Left lung (tissue), 10 donors: ENCODE data around the gene CDCA4. TPM values are rescaled to one million over a fixed set of nuclear protein-coding genes. Genes with fewer than 3 reads are reported as not detected.
"Not testable (repeated sequence)": the region's sequence is repeated elsewhere in the genome, so short reads cannot be mapped to it uniquely, and the experiment has no call there.

Source experiments
- ATAC-seq: fragments of 200-7000 bp; cut with Tn5 transposase; one replicate; pipeline ENCODE4 v1.9.1; 2020; ENCODE audit warnings: moderate library complexity
- DNase-seq, 4 donors: peaks; one replicate each; pipeline ENCODE4 v3.0.0-alpha.2; 2013 to 2020
- H3K27ac ChIP-seq, 2 donors: fragments of 200-600 bp; sonication (generic) in 1 of 2; one replicate each; pipeline versions ENCODE4 v1.5.0 to v1.8.0; 2020 to 2021
- H3K27me3 ChIP-seq, 2 donors: fragments of 200-600 bp; sonication (generic) in 1 of 2; one replicate each; pipeline versions ENCODE4 v1.5.0 to v1.8.0; 2020 to 2021
- H3K36me3 ChIP-seq, 2 donors: fragments of 200-600 bp; sonication (generic) in 1 of 2; one replicate each; pipeline versions ENCODE4 v1.5.0 to v1.8.0; 2020 to 2021
- H3K4me1 ChIP-seq, 2 donors: fragments of 200-600 bp; one replicate each; pipeline ENCODE4 v1.8.0; 2021
- H3K4me3 ChIP-seq, 2 donors: fragments of 200-600 bp; sonication (generic) in 1 of 2; one replicate each; pipeline versions ENCODE4 v1.5.0 to v1.8.0; 2020 to 2021; ENCODE audit warnings: mild to moderate bottlenecking in 1 of 2
- H3K9me3 ChIP-seq, 2 donors: fragments of 200-600 bp; sonication (generic) in 1 of 2; one replicate each; pipeline versions ENCODE4 v1.5.0 to v1.8.0; 2020 to 2021
- intact Hi-C, 2 donors: fragments of 100-400 bp; cut with DNase I; formaldehyde crosslinking; loops; one replicate each; pipeline versions ENCODE4 v1.11.2 to v1.14.2; 2022
- polyA plus RNA-seq, 6 donors: library from polyadenylated mRNA; unstranded; fragments of 120-200 nt; gene quantifications; one replicate each; pipeline ENCODE4 v1.2.1, GENCODE V29; 2013; ENCODE audit not compliant: insufficient read length in 6 of 6
- total RNA-seq, 2 donors: library from RNA; stranded (reverse); fragmentation: NEBNext Ultra II Directional; extraction: Animal tissue kit (Norgen Biotek cat#: 25700); gene quantifications; one replicate each; pipeline ENCODE4 v1.2.1, GENCODE V29; 2021
- TF ChIP-seq, protein P1 (sequence below), 2 donors: fragments of 200-600 bp; sonication (generic) in 1 of 2; IDR thresholded peaks; one replicate each; pipeline versions ENCODE4 v1.5.0 to v1.8.0; 2021; ENCODE audit warnings: antibody characterized with exemption in 2 of 2
- donor health status: DM: no; HTN: yes; CAD: no.
- donor health status: DM: no; HTN: no; CAD: no.

CDCA4 gene
- total and polyA plus RNA-seq, 8 donors = 9.4 to 30.6 (median 20.5) TPM

DNA sequence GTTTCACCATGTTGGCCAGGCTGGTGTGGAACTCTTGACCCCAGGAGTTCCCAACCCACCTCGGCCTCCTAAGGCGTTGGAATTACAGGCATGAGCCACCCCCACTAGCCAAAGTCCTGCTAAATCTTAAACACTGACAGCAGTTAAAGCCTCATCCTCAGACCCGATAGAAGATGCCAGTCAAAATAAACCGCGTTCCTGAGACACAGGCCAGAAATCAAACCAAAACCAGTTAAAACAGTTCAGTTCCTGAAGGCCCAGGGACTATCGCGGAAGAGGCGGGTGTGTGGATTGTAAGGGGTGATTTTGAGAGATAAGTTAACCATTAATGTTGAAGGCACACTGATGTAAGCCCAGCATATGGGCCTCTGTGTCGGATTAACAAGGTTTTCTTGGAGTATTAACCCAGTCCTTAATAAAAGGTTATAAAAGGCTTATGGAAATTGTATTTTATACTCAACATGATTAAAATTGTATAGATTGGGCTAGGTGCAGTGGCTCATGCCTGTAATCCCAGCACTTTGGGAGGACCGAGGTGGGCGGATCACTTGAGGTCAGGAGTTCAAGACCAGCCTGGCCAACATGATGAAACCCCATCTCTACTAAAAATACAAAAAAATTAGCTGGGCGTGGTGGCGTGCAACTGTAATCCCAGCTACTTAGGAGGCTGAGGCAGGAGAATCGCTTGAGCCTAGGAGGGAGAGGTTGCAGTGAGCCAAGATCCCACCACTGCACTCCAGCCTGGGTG is 18.7 kb upstream of the CDCA4 start:
- Histone ChIP-seq H3K27ac (no peak overlapping the region), H3K27me3 (no peaks in the 10 kb centered on the region), H3K4me1 (no peaks in the 10 kb centered on the region), H3K4me3 (no peak overlapping the region), H3K36me3 (no peaks in the 10 kb centered on the region), H3K9me3 (no peaks in the 10 kb centered on the region)
- ATAC-seq (no peak), DNase-seq (no peak)
- TF ChIP-seq, protein P1, sequence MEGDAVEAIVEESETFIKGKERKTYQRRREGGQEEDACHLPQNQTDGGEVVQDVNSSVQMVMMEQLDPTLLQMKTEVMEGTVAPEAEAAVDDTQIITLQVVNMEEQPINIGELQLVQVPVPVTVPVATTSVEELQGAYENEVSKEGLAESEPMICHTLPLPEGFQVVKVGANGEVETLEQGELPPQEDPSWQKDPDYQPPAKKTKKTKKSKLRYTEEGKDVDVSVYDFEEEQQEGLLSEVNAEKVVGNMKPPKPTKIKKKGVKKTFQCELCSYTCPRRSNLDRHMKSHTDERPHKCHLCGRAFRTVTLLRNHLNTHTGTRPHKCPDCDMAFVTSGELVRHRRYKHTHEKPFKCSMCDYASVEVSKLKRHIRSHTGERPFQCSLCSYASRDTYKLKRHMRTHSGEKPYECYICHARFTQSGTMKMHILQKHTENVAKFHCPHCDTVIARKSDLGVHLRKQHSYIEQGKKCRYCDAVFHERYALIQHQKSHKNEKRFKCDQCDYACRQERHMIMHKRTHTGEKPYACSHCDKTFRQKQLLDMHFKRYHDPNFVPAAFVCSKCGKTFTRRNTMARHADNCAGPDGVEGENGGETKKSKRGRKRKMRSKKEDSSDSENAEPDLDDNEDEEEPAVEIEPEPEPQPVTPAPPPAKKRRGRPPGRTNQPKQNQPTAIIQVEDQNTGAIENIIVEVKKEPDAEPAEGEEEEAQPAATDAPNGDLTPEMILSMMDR (IDR thresholded peaks at IDR 0.05) = no peak
- intact Hi-C loops = loop anchor here in 1 of 2 donors (10.0 kb wide), 1 partner anchor 145 kb away; no protein-coding TSS in a partner anchor

DNA sequence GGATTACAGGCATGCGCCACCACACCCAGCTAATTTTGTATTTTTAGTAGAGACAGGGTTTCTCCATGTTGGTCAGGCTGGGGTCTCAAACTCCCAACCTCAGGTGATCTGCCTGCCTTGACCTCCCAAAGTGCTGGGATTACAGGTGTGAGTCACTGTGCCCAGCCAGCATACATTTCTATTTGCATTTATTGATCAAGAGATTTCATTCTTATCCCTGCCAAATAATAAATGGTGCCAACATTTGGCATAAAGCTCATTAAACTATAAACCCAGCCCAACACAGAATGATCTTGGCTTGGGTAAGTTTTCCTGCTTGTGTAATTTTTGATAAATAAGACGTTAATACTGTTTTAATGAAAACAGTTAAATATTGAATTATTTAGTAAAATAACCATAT is 14.7 kb upstream of the CDCA4 start:
- H3K4me3 ChIP-seq, H3K9me3 ChIP-seq, ATAC-seq, H3K4me1 ChIP-seq, H3K27me3 ChIP-seq, intact Hi-C loops, H3K36me3 ChIP-seq, DNase-seq, H3K27ac ChIP-seq: not testable (repeated sequence)

DNA sequence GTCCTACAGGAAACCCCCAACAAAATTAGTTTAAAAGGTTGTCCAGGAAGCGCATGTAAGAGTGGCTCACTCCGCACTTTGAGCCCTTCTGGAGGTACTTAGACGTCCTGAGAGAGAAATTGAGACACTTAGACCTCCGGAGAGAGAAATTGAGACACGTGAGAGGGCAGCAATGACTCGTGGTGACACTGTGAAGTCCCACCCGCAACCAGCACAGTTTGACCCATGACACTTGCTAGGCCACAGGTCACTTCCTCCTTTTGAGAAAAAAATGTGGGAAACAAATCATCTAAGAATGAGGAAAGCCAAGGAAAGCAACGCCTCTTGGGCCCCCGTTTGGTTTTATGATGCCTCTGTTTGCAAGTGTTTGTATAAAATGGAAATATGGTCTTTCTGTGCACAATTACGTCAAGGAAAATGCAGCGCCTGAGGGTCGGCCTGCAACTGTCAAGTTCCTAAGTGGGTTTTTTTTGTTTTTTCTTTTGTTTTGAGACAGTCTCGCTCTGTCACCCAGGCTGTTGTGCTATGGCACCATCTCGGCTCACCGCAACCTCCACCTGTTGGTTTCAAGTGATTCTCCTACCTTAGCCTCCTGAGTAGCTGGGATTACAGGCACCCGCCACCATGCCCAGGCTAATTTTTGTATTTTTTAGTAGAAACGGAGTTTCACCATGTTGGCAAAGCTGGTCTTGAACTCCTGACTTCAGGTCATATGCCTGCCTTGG is 13.6 kb upstream of the CDCA4 start:
- Histone ChIP-seq H3K27ac (no peak overlapping the region), H3K36me3 (no peaks in the 10 kb centered on the region), H3K9me3 (no peaks in the 10 kb centered on the region), H3K27me3 (peaks cover 0 to 5% of the 10 kb centered on the region in 2 donors), H3K4me1 (no peaks in the 10 kb centered on the region), H3K4me3 (no peak overlapping the region)
- ATAC-seq (peak; percentile 67), DNase-seq (peak in 2 of 4 donors; percentile 17 to 64)
- TF ChIP-seq, protein P1 (IDR thresholded peaks at IDR 0.05) = no peak
- intact Hi-C loops = no loop called here

DNA sequence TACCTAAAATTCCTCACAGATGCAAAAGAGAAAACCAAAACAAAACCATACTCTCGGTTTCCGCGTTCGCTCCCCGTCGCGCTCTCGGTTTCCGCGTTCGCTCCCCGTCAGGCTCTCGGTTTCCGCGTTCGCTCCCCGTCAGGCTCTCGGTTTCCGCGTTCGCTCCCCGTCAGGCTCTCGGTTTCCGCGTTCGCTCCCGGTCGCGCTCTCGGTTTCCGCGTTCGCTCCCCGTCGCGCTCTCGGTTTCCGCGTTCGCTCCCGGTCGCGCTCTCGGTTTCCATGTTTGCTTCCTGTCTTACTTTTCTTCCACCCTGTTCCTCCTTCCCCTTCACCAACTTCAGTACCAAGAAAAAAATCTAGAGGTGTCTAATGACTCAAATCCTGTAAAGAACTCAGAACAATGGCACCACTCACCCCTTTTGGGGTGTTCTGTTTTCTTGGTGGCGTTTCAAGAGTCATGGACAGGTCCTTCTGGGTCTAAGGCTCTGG is 12.6 kb upstream of the CDCA4 start:
- Histone ChIP-seq H3K27ac (peak overlapping the region in 1 of 2 donors; percentile 44), H3K4me3 (peak overlapping the region; percentile 13 to 27)
- H3K4me1 ChIP-seq, H3K9me3 ChIP-seq, intact Hi-C loops, H3K27me3 ChIP-seq, H3K36me3 ChIP-seq: not testable (repeated sequence)
- ATAC-seq = peak; percentile 16
- DNase-seq = peak in 1 of 4 donors; percentile 35

DNA sequence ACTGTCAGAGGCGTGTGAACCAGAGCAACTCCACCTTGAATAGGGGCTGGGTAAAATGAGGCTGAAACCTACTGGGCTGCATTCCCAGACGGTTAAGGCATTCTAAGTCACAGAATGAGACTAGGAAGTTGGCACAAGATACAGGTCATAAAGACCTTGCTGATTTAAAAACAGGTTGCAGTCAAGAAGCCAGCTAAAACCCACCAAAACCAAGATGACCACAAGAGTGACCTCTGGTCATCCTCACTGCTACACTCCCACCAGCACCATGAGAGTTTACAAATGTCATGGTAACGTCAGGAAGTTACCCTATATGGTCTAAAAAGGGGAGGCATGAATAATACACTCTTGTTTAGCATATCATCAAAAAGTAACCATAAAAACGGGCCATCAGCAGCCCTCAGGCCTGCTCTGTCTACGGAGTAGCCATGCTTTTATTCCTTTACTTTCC is 11.6 kb upstream of the CDCA4 start:
- ATAC-seq, intact Hi-C loops, H3K9me3 ChIP-seq, H3K27me3 ChIP-seq, H3K4me3 ChIP-seq, H3K36me3 ChIP-seq, DNase-seq, H3K4me1 ChIP-seq: not testable (repeated sequence)
- peak overlapping the region in 1 of 2 donors; percentile 44 for H3K27ac ChIP-seq

GRCh38 chr14:105030836-105031396 is 10.0 kb upstream of the CDCA4 start:
- Histone ChIP-seq H3K4me1 (peaks cover 0 to 10% of the 10 kb centered on the region in 2 donors), H3K27ac (no peak overlapping the region), H3K9me3 (no peaks in the 10 kb centered on the region), H3K36me3 (no peaks in the 10 kb centered on the region), H3K4me3 (no peak overlapping the region), H3K27me3 (peaks cover 0 to 5% of the 10 kb centered on the region in 2 donors)
- ATAC-seq = no peak
- TF ChIP-seq, protein P1 (IDR thresholded peaks at IDR 0.05) = no peak
- no peak for DNase-seq
- intact Hi-C loops = no loop called here
